GM19025 (cell line): ENCODE measurements around the gene CCDC127.
"Not testable (repeated sequence)": the region's sequence is repeated elsewhere in the genome, so short reads cannot be mapped to it uniquely, and the experiment has no call there.

Source experiments
- ATAC-seq: cut with Tn5 transposase; IDR thresholded peaks from one replicate; pipeline ENCODE4 v1.9.1; 2021; ENCODE audit warnings: mild to moderate bottlenecking, low read depth, moderate library complexity; ENCODE audit not compliant: unreplicated experiment

The CCDC127 gene

GRCh38 chr5:235527-235926, 17.6 kb upstream of the CCDC127 start:
- ATAC-seq = not testable (repeated sequence)

- no peak for ATAC-seq
Observed at GRCh38 chr5:234450-234849, 16.5 kb upstream of the CCDC127 start.

GRCh38 chr5:233426-233825, 15.5 kb upstream of the CCDC127 start:
- ATAC-seq = not testable (repeated sequence)

GRCh38 chr5:231661-232060, 13.7 kb upstream of the CCDC127 start:
- ATAC-seq = no peak

- ATAC-seq = no peak
Observed at GRCh38 chr5:230711-231110, 12.8 kb upstream of the CCDC127 start.

GRCh38 chr5:228886-229285, 10.9 kb upstream of the CCDC127 start:
- ATAC-seq = no peak

GRCh38 chr5:227375-227774, 9.4 kb upstream of the CCDC127 start:
- not testable (repeated sequence) for ATAC-seq

- ATAC-seq = no peak
Observed at GRCh38 chr5:225334-225733, 7.4 kb upstream of the CCDC127 start.

- ATAC-seq = no peak
Observed at GRCh38 chr5:223791-224190, 5.8 kb upstream of the CCDC127 start.

- ATAC-seq = not testable (repeated sequence)
Observed at GRCh38 chr5:222951-223715, 5.2 kb upstream of the CCDC127 start.

- ATAC-seq = no peak
Observed at GRCh38 chr5:219991-220390, 2.0 kb upstream of the CCDC127 start.

GRCh38 chr5:219460-219863, 1.5 kb upstream of the CCDC127 start:
- ATAC-seq = no peak

- peak; percentile 21 for ATAC-seq
Observed at GRCh38 chr5:218457-219291, 721 bp upstream of the CCDC127 start.

GRCh38 chr5:216076-216475, 1.9 kb downstream of the CCDC127 start:
- ATAC-seq = not testable (repeated sequence)

- ATAC-seq = not testable (repeated sequence)
Observed at GRCh38 chr5:215256-215655, 2.7 kb downstream of the CCDC127 start.

- no peak for ATAC-seq
Observed at GRCh38 chr5:213803-214395, 4.1 kb downstream of the CCDC127 start.

- no peak for ATAC-seq
Observed at GRCh38 chr5:208449-209114, 9.4 kb downstream of the CCDC127 start.

GRCh38 chr5:207599-207998, 10.4 kb downstream of the CCDC127 start:
- ATAC-seq = no peak

- no peak for ATAC-seq
Observed at GRCh38 chr5:206927-207536, 10.9 kb downstream of the CCDC127 start.

GRCh38 chr5:206406-206805, 11.5 kb downstream of the CCDC127 start:
- no peak for ATAC-seq
